ENCODE data around the gene ERICH4.

- TF ChIP-seq REST (IDR thresholded peaks at IDR 0.05; ENCODE audit: borderline replicate concordance in 1 of 2, low read depth in 1 of 2, low read length in 2 of 2), result no peak
- TF ChIP-seq ZFX (CRISPR knock-in tag; IDR thresholded peaks at IDR 0.05; ENCODE audit: low read depth), result no peak
- no peak for TF ChIP-seq ZNF720 (CRISPR knock-in tag; IDR thresholded peaks at IDR 0.05)
- TF ChIP-seq FLYWCH1 (CRISPR knock-in tag; IDR thresholded peaks at IDR 0.05), result no peak
- no peak for TF ChIP-seq CTCF (CRISPR knock-in tag; IDR thresholded peaks at IDR 0.05)
- no peak for TF ChIP-seq SAFB2 (CRISPR knock-in tag; IDR thresholded peaks at IDR 0.05; ENCODE audit: borderline replicate concordance, low read depth)
These were observed 43.4 kb upstream of the ERICH4 start for GRCh38 chr19:41399525-41399924.

All from HepG2 (cell line).